DOHH2 (cell line): ENCODE measurements around the gene RPS10.
"Not testable (repeated sequence)": the region's sequence is repeated elsewhere in the genome, so short reads cannot be mapped to it uniquely, and the experiment has no call there.

ENCODE experiments used
- H3F3A ChIP-seq: fragments of 200-600 bp; sonication (generic), shearing (Covaris generic); 2 replicates; pipeline ENCODE4 v1.6.0; 2016; ENCODE audit warnings: antibody characterized with exemption, mild to moderate bottlenecking; ENCODE audit not compliant: control insufficient read depth, insufficient read depth
- H3K27ac ChIP-seq: fragments of 200-600 bp; sonication (generic); 2 replicates; pipeline ENCODE4 v1.5.1; 2014; ENCODE audit warnings: low read depth, mild to moderate bottlenecking, low read length, moderate library complexity
- H3K27me3 ChIP-seq: fragments of 200-600 bp; sonication (generic); 2 replicates; pipeline ENCODE4 v1.6.1; 2014; ENCODE audit warnings: mild to moderate bottlenecking, low read length, mixed read lengths; ENCODE audit not compliant: control insufficient read depth
- H3K36me3 ChIP-seq: fragments of 200-600 bp; sonication (generic); 2 replicates; pipeline ENCODE4 v1.6.1; 2014; ENCODE audit warnings: mild to moderate bottlenecking, low read length, moderate library complexity, mixed read lengths; ENCODE audit not compliant: control insufficient read depth
- H3K4me1 ChIP-seq: fragments of 200-600 bp; sonication (generic); 2 replicates; pipeline ENCODE4 v1.6.1; 2014; ENCODE audit warnings: mild to moderate bottlenecking, low read length, mixed read lengths; ENCODE audit not compliant: control insufficient read depth
- H3K4me2 ChIP-seq: fragments of 200-600 bp; sonication (generic); 2 replicates; pipeline ENCODE4 v1.6.0; 2014; ENCODE audit warnings: mild to moderate bottlenecking, low read length, moderate library complexity
- H3K4me3 ChIP-seq: fragments of 200-600 bp; sonication (generic); 2 replicates; pipeline ENCODE4 v1.5.1; 2014; ENCODE audit warnings: mild to moderate bottlenecking, low read length, mixed read lengths
- H3K79me2 ChIP-seq: fragments of 200-600 bp; sonication (generic); 2 replicates; pipeline ENCODE4 v1.6.1; 2014; ENCODE audit warnings: mild to moderate bottlenecking, low read length, mixed read lengths; ENCODE audit not compliant: control insufficient read depth
- H3K9me2 ChIP-seq: fragments of 200-600 bp; sonication (generic); replicated peaks from 2 replicates; pipeline ENCODE4 v1.6.1; 2014; ENCODE audit warnings: mild to moderate bottlenecking, low read length, mixed read lengths; ENCODE audit not compliant: control insufficient read depth
- H3K9me3 ChIP-seq: fragments of 200-600 bp; sonication (generic); 2 replicates; pipeline ENCODE4 v1.6.1; 2014; ENCODE audit warnings: antibody characterized with exemption, low read length, mixed read lengths; ENCODE audit not compliant: control insufficient read depth, insufficient read depth
- H4K20me1 ChIP-seq: fragments of 200-600 bp; sonication (generic); 2 replicates; pipeline ENCODE4 v1.6.0; 2014; ENCODE audit warnings: low read depth, mild to moderate bottlenecking, antibody characterized with exemption, low read length, moderate library complexity; ENCODE audit not compliant: control insufficient read depth, insufficient read depth
- EZH2phosphoT487 ChIP-seq: fragments of 200-600 bp; sonication (generic); IDR thresholded peaks from 2 replicates; pipeline ENCODE4 v1.6.1; 2017; ENCODE audit warnings: borderline replicate concordance, mild to moderate bottlenecking, antibody characterized with exemption, low read length, moderate library complexity, mixed read lengths
- TF ChIP-seq, protein P1 (sequence below): fragments of 200-600 bp; sonication (generic); IDR thresholded peaks from one replicate; pipeline ENCODE4 v1.5.1; 2014; ENCODE audit warnings: antibody characterized with exemption, mild to moderate bottlenecking, low read depth, low read length; ENCODE audit not compliant: poor library complexity, severe bottlenecking

Gene RPS10

GRCh38 chr6:34414999-34415858 is 10.6 kb downstream of the RPS10 start:
- Histone ChIP-seq H3K4me1 (peaks cover 3% of the 10 kb centered on the region; the same call in 1 of the 2 replicates), H3K4me2 (no peak overlapping the region), H3F3A (peaks cover 59% of the 10 kb centered on the region), H3K27me3 (no peaks in the 10 kb centered on the region), H3K9me2 (no peaks in the 10 kb centered on the region), H4K20me1 (peaks cover 16% of the 10 kb centered on the region; the same call in 1 of the 2 replicates), H3K27ac (no peak overlapping the region), H3K9me3 (no peaks in the 10 kb centered on the region), H3K4me3 (no peak overlapping the region), H3K79me2 (peaks cover under 1% of the 10 kb centered on the region), H3K36me3 (peaks cover 65% of the 10 kb centered on the region)
- no peak for TF ChIP-seq EZH2phosphoT487
- TF ChIP-seq, protein P1, sequence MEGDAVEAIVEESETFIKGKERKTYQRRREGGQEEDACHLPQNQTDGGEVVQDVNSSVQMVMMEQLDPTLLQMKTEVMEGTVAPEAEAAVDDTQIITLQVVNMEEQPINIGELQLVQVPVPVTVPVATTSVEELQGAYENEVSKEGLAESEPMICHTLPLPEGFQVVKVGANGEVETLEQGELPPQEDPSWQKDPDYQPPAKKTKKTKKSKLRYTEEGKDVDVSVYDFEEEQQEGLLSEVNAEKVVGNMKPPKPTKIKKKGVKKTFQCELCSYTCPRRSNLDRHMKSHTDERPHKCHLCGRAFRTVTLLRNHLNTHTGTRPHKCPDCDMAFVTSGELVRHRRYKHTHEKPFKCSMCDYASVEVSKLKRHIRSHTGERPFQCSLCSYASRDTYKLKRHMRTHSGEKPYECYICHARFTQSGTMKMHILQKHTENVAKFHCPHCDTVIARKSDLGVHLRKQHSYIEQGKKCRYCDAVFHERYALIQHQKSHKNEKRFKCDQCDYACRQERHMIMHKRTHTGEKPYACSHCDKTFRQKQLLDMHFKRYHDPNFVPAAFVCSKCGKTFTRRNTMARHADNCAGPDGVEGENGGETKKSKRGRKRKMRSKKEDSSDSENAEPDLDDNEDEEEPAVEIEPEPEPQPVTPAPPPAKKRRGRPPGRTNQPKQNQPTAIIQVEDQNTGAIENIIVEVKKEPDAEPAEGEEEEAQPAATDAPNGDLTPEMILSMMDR = peak; percentile 55

GRCh38 chr6:34412643-34413214 is 13.1 kb downstream of the RPS10 start:
- Histone ChIP-seq H3K9me3 (no peaks in the 10 kb centered on the region), H3K27ac (no peak overlapping the region), H3K27me3 (no peaks in the 10 kb centered on the region), H3K79me2 (no peaks in the 10 kb centered on the region), H3F3A (peaks cover 43% of the 10 kb centered on the region), H3K9me2 (no peaks in the 10 kb centered on the region), H3K4me2 (no peak overlapping the region), H3K36me3 (peaks cover 42% of the 10 kb centered on the region), H3K4me1 (peaks cover 3% of the 10 kb centered on the region; the same call in 1 of the 2 replicates), H3K4me3 (no peak overlapping the region), H4K20me1 (peaks cover 12% of the 10 kb centered on the region; the same call in 1 of the 2 replicates)
- no peak for TF ChIP-seq EZH2phosphoT487
- TF ChIP-seq, protein P1 = no peak

DNA sequence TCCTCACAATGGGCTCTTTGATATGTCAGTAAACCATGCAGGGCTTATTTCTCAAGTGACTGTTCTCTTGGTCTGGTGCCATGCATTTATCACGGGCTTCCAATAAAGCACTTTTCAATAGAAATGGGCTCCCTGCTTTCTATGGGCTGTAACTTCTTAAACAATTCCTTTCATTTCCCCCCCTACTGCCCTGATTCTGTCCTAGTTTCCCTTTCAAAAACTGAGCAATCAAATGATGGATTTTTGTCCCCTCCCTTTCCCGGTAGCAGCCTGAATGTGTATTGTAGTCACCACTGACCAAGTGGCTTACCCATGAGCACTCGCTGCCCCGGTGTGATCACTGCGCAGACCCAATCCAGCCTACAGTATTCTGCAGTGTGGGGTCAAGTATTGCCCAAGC is 13.9 kb downstream of the RPS10 start:
- no peak for TF ChIP-seq EZH2phosphoT487
- TF ChIP-seq, protein P1 = no peak
- H3K27me3 ChIP-seq = no peaks in the 10 kb centered on the region
- no peaks in the 10 kb centered on the region for H3K9me3 ChIP-seq
- H3K4me1 ChIP-seq = peaks cover 3% of the 10 kb centered on the region; the same call in 1 of the 2 replicates
- H3K27ac ChIP-seq = no peak overlapping the region
- no peak overlapping the region for H3K4me3 ChIP-seq
- H3K79me2 ChIP-seq = no peaks in the 10 kb centered on the region
- H3K36me3 ChIP-seq = peaks cover 35% of the 10 kb centered on the region
- H3F3A ChIP-seq = peaks cover 36% of the 10 kb centered on the region
- peaks cover 10% of the 10 kb centered on the region; the same call in 1 of the 2 replicates for H4K20me1 ChIP-seq
- no peaks in the 10 kb centered on the region for H3K9me2 ChIP-seq
- no peak overlapping the region for H3K4me2 ChIP-seq

- H3K9me3 ChIP-seq, H3K27me3 ChIP-seq, H3K9me2 ChIP-seq: not testable (repeated sequence)
Measured at GRCh38 chr6:34407915-34408314, 18.0 kb downstream of the RPS10 start.

More at GRCh38 chr6:34407915-34408314, 18.0 kb downstream of the RPS10 start:
- H3K4me2 ChIP-seq, H3K36me3 ChIP-seq, H3F3A ChIP-seq, H3K27ac ChIP-seq, H3K4me3 ChIP-seq, H4K20me1 ChIP-seq, H3K4me1 ChIP-seq, H3K79me2 ChIP-seq: not testable (repeated sequence)
